NT2/D1 (cell line): Measurements from ENCODE around the gene TMEM106A.

ENCODE experiments used
- SUZ12 ChIP-seq: IDR thresholded peaks from 2 replicates; pipeline ENCODE4 v1.6.1; 2011; ENCODE audit not compliant: insufficient read length, insufficient read depth; ENCODE audit errors: extremely low read depth
- YY1 ChIP-seq: IDR thresholded peaks from 2 replicates; pipeline ENCODE4 v1.6.1; 2011; ENCODE audit not compliant: insufficient read length, insufficient read depth
- ZNF274 ChIP-seq: IDR thresholded peaks from 2 replicates; pipeline ENCODE4 v1.6.1; 2011; ENCODE audit warnings: mild to moderate bottlenecking, low read depth, low read length

GRCh38 chr17:43224146-43224705 is 12.6 kb downstream of the TMEM106A start:
- no peak for TF ChIP-seq SUZ12
- TF ChIP-seq ZNF274 = no peak
- no peak for TF ChIP-seq YY1
